Measurements from ENCODE around the gene AP5B1.

GRCh38 chr11:65814131-65814985 lies 33.6 kb upstream of the AP5B1 start:
- TF ChIP-seq KDM4B (IDR thresholded peaks at IDR 0.05; ENCODE audit: borderline replicate concordance in 2 of 2, low read depth in 1 of 2), result no peak
- TF ChIP-seq MAZ (CRISPR knock-in tag; conservative IDR thresholded peaks at IDR 0.05 in 1 of 2, IDR thresholded peaks at IDR 0.05 in 1 of 2), result no peak
- no peak for TF ChIP-seq BDP1 (IDR thresholded peaks at IDR 0.05; ENCODE audit: insufficient read depth, insufficient read length)
- no peak for TF ChIP-seq JUND (IDR thresholded peaks at IDR 0.05; ENCODE audit: borderline replicate concordance, low read depth, low read length)
- TF ChIP-seq JUND (tag; IDR thresholded peaks at IDR 0.05; ENCODE audit: borderline replicate concordance, low read depth, low read length), result no peak; the same call in 2 of the 3 replicates
- TF ChIP-seq, protein P1, sequence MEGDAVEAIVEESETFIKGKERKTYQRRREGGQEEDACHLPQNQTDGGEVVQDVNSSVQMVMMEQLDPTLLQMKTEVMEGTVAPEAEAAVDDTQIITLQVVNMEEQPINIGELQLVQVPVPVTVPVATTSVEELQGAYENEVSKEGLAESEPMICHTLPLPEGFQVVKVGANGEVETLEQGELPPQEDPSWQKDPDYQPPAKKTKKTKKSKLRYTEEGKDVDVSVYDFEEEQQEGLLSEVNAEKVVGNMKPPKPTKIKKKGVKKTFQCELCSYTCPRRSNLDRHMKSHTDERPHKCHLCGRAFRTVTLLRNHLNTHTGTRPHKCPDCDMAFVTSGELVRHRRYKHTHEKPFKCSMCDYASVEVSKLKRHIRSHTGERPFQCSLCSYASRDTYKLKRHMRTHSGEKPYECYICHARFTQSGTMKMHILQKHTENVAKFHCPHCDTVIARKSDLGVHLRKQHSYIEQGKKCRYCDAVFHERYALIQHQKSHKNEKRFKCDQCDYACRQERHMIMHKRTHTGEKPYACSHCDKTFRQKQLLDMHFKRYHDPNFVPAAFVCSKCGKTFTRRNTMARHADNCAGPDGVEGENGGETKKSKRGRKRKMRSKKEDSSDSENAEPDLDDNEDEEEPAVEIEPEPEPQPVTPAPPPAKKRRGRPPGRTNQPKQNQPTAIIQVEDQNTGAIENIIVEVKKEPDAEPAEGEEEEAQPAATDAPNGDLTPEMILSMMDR (IDR thresholded peaks at IDR 0.05 in 2 of 3, conservative IDR thresholded peaks at IDR 0.05 in 1 of 3; ENCODE audit: insufficient read depth in 2 of 3, low read depth in 1 of 3, low read length in 3 of 3), result no peak
- no peak for TF ChIP-seq CHD2 (IDR thresholded peaks at IDR 0.05; ENCODE audit: low read depth, low read length)
- no peak for TF ChIP-seq ZNF830 (CRISPR knock-in tag; IDR thresholded peaks at IDR 0.05)
- TF ChIP-seq XRCC5 (IDR thresholded peaks at IDR 0.05; ENCODE audit: low read depth, low read length), result no peak
- no peak for TF ChIP-seq POLR2A (conservative IDR thresholded peaks at IDR 0.05)
- TF ChIP-seq RNF2 (IDR thresholded peaks at IDR 0.05), result no peak
- TF ChIP-seq, protein P2, sequence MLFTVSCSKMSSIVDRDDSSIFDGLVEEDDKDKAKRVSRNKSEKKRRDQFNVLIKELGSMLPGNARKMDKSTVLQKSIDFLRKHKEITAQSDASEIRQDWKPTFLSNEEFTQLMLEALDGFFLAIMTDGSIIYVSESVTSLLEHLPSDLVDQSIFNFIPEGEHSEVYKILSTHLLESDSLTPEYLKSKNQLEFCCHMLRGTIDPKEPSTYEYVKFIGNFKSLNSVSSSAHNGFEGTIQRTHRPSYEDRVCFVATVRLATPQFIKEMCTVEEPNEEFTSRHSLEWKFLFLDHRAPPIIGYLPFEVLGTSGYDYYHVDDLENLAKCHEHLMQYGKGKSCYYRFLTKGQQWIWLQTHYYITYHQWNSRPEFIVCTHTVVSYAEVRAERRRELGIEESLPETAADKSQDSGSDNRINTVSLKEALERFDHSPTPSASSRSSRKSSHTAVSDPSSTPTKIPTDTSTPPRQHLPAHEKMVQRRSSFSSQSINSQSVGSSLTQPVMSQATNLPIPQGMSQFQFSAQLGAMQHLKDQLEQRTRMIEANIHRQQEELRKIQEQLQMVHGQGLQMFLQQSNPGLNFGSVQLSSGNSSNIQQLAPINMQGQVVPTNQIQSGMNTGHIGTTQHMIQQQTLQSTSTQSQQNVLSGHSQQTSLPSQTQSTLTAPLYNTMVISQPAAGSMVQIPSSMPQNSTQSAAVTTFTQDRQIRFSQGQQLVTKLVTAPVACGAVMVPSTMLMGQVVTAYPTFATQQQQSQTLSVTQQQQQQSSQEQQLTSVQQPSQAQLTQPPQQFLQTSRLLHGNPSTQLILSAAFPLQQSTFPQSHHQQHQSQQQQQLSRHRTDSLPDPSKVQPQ (CRISPR knock-in tag; IDR thresholded peaks at IDR 0.05; ENCODE audit: borderline replicate concordance), result no peak
- no peak for TF ChIP-seq DMBX1 (CRISPR knock-in tag; IDR thresholded peaks at IDR 0.05; ENCODE audit: borderline replicate concordance)
